ENCODE data around the gene TRPC4. TPM values are rescaled to one million over a fixed set of nuclear protein-coding genes. Genes with fewer than 3 reads are reported as not detected.

The TRPC4 gene
- total and polyA plus RNA-seq, 2 donors (not counting 1 experiment from before 2014, with no cell fraction given): not detected

GRCh38 chr13:37601648-37602440 lies 267.7 kb downstream of the TRPC4 start:
- Histone ChIP-seq H3K79me2 (ENCODE audit: control insufficient read depth, insufficient read depth, low read length) (no peaks in the 10 kb centered on the region), H3K4me1 (ENCODE audit: control insufficient read depth in 2 of 2, insufficient read depth in 2 of 2, low read length in 2 of 2) (no peaks in the 10 kb centered on the region), H3K9me3 (ENCODE audit: control extremely low read depth in 1 of 3, control insufficient read depth in 2 of 3, insufficient read depth in 1 of 3, low read length in 2 of 3) (no peaks in the 10 kb centered on the region), H3K9ac (ENCODE audit: low read length) (no peak overlapping the region), H3K27me3 (replicated peaks in 1 of 4; ENCODE audit: control extremely low read depth in 1 of 4, control insufficient read depth in 3 of 4, insufficient read depth in 4 of 4, low read length in 3 of 4) (no peaks in the 10 kb centered on the region), H3K27ac (ENCODE audit: low read length in 2 of 2) (no peak overlapping the region), H3K36me3 (replicated peaks in 1 of 2; ENCODE audit: control extremely low read depth in 1 of 2, control insufficient read depth in 1 of 2, extremely low read depth in 1 of 2, insufficient read depth in 2 of 2, low read length in 1 of 2) (no peaks in the 10 kb centered on the region), H3K4me2 (replicated peaks; ENCODE audit: low read depth, low read length, poor library complexity, severe bottlenecking) (no peak overlapping the region), H3K4me3 (ENCODE audit: control extremely low read depth in 1 of 5, extremely low read depth in 1 of 5, insufficient read depth in 1 of 5, low read depth in 2 of 5, low read length in 4 of 5) (no peak overlapping the region), H2AFZ (ENCODE audit: insufficient read depth, low read depth, low read length, poor library complexity, severe bottlenecking) (no peak overlapping the region), H4K20me1 (ENCODE audit: control insufficient read depth, insufficient read depth, low read length, poor library complexity, severe bottlenecking) (no peaks in the 10 kb centered on the region)
- WGBS (ENCODE audit: insufficient coverage): 80% methylated on average over 1 of the region's 3 CpGs
- ATAC-seq (ENCODE audit: low read depth): no peak
- CTCF ChIA-PET: no interaction called here
- Mint-ChIP-seq H3K4me3 (no peak overlapping the region), H3K4me1 (no peaks in the 10 kb centered on the region), H3K9me3 (ENCODE audit: insufficient read depth) (peaks cover 6% of the 10 kb centered on the region), H3K27me3 (no peaks in the 10 kb centered on the region), H3K27ac (no peak overlapping the region)
- TF ChIP-seq, protein P1, sequence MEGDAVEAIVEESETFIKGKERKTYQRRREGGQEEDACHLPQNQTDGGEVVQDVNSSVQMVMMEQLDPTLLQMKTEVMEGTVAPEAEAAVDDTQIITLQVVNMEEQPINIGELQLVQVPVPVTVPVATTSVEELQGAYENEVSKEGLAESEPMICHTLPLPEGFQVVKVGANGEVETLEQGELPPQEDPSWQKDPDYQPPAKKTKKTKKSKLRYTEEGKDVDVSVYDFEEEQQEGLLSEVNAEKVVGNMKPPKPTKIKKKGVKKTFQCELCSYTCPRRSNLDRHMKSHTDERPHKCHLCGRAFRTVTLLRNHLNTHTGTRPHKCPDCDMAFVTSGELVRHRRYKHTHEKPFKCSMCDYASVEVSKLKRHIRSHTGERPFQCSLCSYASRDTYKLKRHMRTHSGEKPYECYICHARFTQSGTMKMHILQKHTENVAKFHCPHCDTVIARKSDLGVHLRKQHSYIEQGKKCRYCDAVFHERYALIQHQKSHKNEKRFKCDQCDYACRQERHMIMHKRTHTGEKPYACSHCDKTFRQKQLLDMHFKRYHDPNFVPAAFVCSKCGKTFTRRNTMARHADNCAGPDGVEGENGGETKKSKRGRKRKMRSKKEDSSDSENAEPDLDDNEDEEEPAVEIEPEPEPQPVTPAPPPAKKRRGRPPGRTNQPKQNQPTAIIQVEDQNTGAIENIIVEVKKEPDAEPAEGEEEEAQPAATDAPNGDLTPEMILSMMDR (IDR thresholded peaks at IDR 0.05): no peak
- no peak for TF ChIP-seq EZH2 (IDR thresholded peaks at IDR 0.05; ENCODE audit: borderline replicate concordance, insufficient read depth, low read depth, low read length, poor library complexity, severe bottlenecking)
- no peak for DNase-seq
- POLR2A ChIA-PET: no interaction called here
- intact Hi-C loops (cut with micrococcal nuclease): no loop called here

- intact Hi-C loops (cut with micrococcal nuclease): no loop called here
Observed at GRCh38 chr13:37599519-37599918, 270.1 kb downstream of the TRPC4 start.

More at GRCh38 chr13:37599519-37599918, 270.1 kb downstream of the TRPC4 start:
- no peaks in the 10 kb centered on the region for H3K27me3 ChIP-seq (replicated peaks in 1 of 4; ENCODE audit: control extremely low read depth in 1 of 4, control insufficient read depth in 3 of 4, insufficient read depth in 4 of 4, low read length in 3 of 4)
- ChIA-PET CTCF (no interaction called here), POLR2A (no interaction called here)
- DNase-seq (no peak), ATAC-seq (ENCODE audit: low read depth) (no peak)
- no peak overlapping the region for H3K27ac Mint-ChIP-seq
- H3K4me1 ChIP-seq (ENCODE audit: control insufficient read depth in 2 of 2, insufficient read depth in 2 of 2, low read length in 2 of 2): no peaks in the 10 kb centered on the region
- H3K79me2 ChIP-seq (ENCODE audit: control insufficient read depth, insufficient read depth, low read length): no peaks in the 10 kb centered on the region
- no peak overlapping the region for H3K4me3 Mint-ChIP-seq
- no peaks in the 10 kb centered on the region for H4K20me1 ChIP-seq (ENCODE audit: control insufficient read depth, insufficient read depth, low read length, poor library complexity, severe bottlenecking)
- H3K27ac ChIP-seq (ENCODE audit: low read length in 2 of 2): no peak overlapping the region
- no peak overlapping the region for H3K4me3 ChIP-seq (ENCODE audit: control extremely low read depth in 1 of 5, extremely low read depth in 1 of 5, insufficient read depth in 1 of 5, low read depth in 2 of 5, low read length in 4 of 5)
- no peaks in the 10 kb centered on the region for H3K9me3 Mint-ChIP-seq (ENCODE audit: insufficient read depth)
- no peak overlapping the region for H3K4me2 ChIP-seq (replicated peaks; ENCODE audit: low read depth, low read length, poor library complexity, severe bottlenecking)
- H3K9me3 ChIP-seq (ENCODE audit: control extremely low read depth in 1 of 3, control insufficient read depth in 2 of 3, insufficient read depth in 1 of 3, low read length in 2 of 3): no peaks in the 10 kb centered on the region
- H2AFZ ChIP-seq (ENCODE audit: insufficient read depth, low read depth, low read length, poor library complexity, severe bottlenecking): no peak overlapping the region
- WGBS (ENCODE audit: insufficient coverage): no CpG with 5 or more reads among the region's 2 CpGs
- H3K9ac ChIP-seq (ENCODE audit: low read length): no peak overlapping the region
- H3K27me3 Mint-ChIP-seq: no peaks in the 10 kb centered on the region
- no peak for TF ChIP-seq EZH2 (IDR thresholded peaks at IDR 0.05; ENCODE audit: borderline replicate concordance, insufficient read depth, low read depth, low read length, poor library complexity, severe bottlenecking)
- TF ChIP-seq, protein P1 (IDR thresholded peaks at IDR 0.05): no peak
- no peaks in the 10 kb centered on the region for H3K36me3 ChIP-seq (replicated peaks in 1 of 2; ENCODE audit: control extremely low read depth in 1 of 2, control insufficient read depth in 1 of 2, extremely low read depth in 1 of 2, insufficient read depth in 2 of 2, low read length in 1 of 2)
- no peaks in the 10 kb centered on the region for H3K4me1 Mint-ChIP-seq
